ENCODE measurements around the gene GPR62. TPM values are rescaled to one million over a fixed set of nuclear protein-coding genes. Genes with fewer than 3 reads are reported as not detected.

The GPR62 gene
- total RNA-seq, 1 experiment from 2014 or later = not detected

GRCh38 chr3:51937611-51938450, 17.4 kb upstream of the GPR62 start:
- in situ Hi-C loops (cut with HindIII; ENCODE audit: low pct_unique_long_range_greater_than_20kb, low sequenced_read_pairs) (no loop called here), intact Hi-C loops (cut with micrococcal nuclease; ENCODE audit: unreplicated experiment) (no loop called here)
- Histone ChIP-seq H3K9me3 (ENCODE audit: control insufficient read depth, insufficient read depth, low read depth, low read length) (no peaks in the 10 kb centered on the region), H3K36me3 (ENCODE audit: control insufficient read depth, insufficient read depth, low read length) (no peaks in the 10 kb centered on the region; the same call in 1 of the 2 replicates), H3K27ac (ENCODE audit: low read length) (no peak overlapping the region), H3K27me3 (ENCODE audit: control insufficient read depth, insufficient read depth, low read length) (no peaks in the 10 kb centered on the region), H3K4me3 (ENCODE audit: low read depth in 2 of 2, low read length in 2 of 2) (no peak overlapping the region), H3K4me1 (ENCODE audit: control insufficient read depth, insufficient read depth, low read length) (peaks cover 5% of the 10 kb centered on the region; the same call in 1 of the 2 replicates)
- no TSS peak for BruUV-seq (replicated peaks)
- POLR2A ChIA-PET = interaction anchor here (0.6 kb wide), 1 partner anchor 12 kb away, joined by 3 read pairs; no protein-coding TSS in a partner anchor
- CTCF ChIA-PET = interaction anchor here (0.6 kb wide), 1 partner anchor 1616 kb away, joined by 3 read pairs; no protein-coding TSS in a partner anchor
- DNase-seq (ENCODE audit: low read depth, low spot score) = no peak
- no peak for TF ChIP-seq TCF7L2 (IDR thresholded peaks at IDR 0.05; ENCODE audit: low read depth, low read length)
- no peak for TF ChIP-seq POLR2AphosphoS5 (IDR thresholded peaks at IDR 0.05; ENCODE audit: low read depth, low read length)
- no peak for TF ChIP-seq SIN3A (IDR thresholded peaks at IDR 0.05; ENCODE audit: borderline replicate concordance, insufficient read depth, low read depth, low read length)
- no peak for TF ChIP-seq CTCF (IDR thresholded peaks at IDR 0.05)
- no peak for TF ChIP-seq REST (IDR thresholded peaks at IDR 0.05; ENCODE audit: insufficient read depth in 1 of 2, low read depth in 2 of 2, low read length in 1 of 2)
- ATAC-seq = no peak

GRCh38 chr3:51938780-51939425, 16.3 kb upstream of the GPR62 start:
- H3K27ac ChIP-seq (ENCODE audit: low read length) = no peak overlapping the region
- CTCF ChIA-PET = no interaction called here
- H3K4me3 ChIP-seq (ENCODE audit: low read depth in 2 of 2, low read length in 2 of 2) = no peak overlapping the region
- intact Hi-C loops (cut with micrococcal nuclease; ENCODE audit: unreplicated experiment) (no loop called here), in situ Hi-C loops (cut with HindIII; ENCODE audit: low pct_unique_long_range_greater_than_20kb, low sequenced_read_pairs) (no loop called here)
- TF ChIP-seq SIN3A (IDR thresholded peaks at IDR 0.05; ENCODE audit: borderline replicate concordance, insufficient read depth, low read depth, low read length) (no peak), TCF7L2 (IDR thresholded peaks at IDR 0.05; ENCODE audit: low read depth, low read length) (no peak), POLR2AphosphoS5 (IDR thresholded peaks at IDR 0.05; ENCODE audit: low read depth, low read length) (no peak), REST (IDR thresholded peaks at IDR 0.05; ENCODE audit: insufficient read depth in 1 of 2, low read depth in 2 of 2, low read length in 1 of 2) (no peak), CTCF (IDR thresholded peaks at IDR 0.05) (no peak)
- H3K9me3 ChIP-seq (ENCODE audit: control insufficient read depth, insufficient read depth, low read depth, low read length) = no peaks in the 10 kb centered on the region
- H3K4me1 ChIP-seq (ENCODE audit: control insufficient read depth, insufficient read depth, low read length) = peaks cover 7% of the 10 kb centered on the region; the same call in 1 of the 2 replicates
- no peak for ATAC-seq
- POLR2A ChIA-PET = no interaction called here
- no peak for DNase-seq (ENCODE audit: low read depth, low spot score)
- no peaks in the 10 kb centered on the region for H3K27me3 ChIP-seq (ENCODE audit: control insufficient read depth, insufficient read depth, low read length)
- BruUV-seq (replicated peaks) = no TSS peak
- H3K36me3 ChIP-seq (ENCODE audit: control insufficient read depth, insufficient read depth, low read length) = no peaks in the 10 kb centered on the region; the same call in 1 of the 2 replicates

Data from Panc1 (cell line).